Measurements from ENCODE around the gene ISCA1. TPM values are rescaled to one million over a fixed set of nuclear protein-coding genes. Genes with fewer than 3 reads are reported as not detected.

ISCA1 gene
- total RNA-seq (10 to 100 TPM; 62.3 to 89.1 TPM), polyA plus RNA-seq (ENCODE audit: insufficient read length in 2 of 2) (10 to 100 TPM; 66.4 to 74.7 TPM)
- long read RNA-seq, donor 1, transcript ISCA1-203 (4 exons, 1,958 nt), result major isoform, 16 of 16 reads
- long read RNA-seq, donor 1, partial matches to known transcripts, result 0 of 16 reads
- long read RNA-seq, donor 1, other reads (novel, unspliced or antisense), result 0 of 16 reads
- long read RNA-seq, donor 2, transcript ISCA1-203 (4 exons, 1,958 nt), result major isoform, 7 of 7 reads
- long read RNA-seq, donor 2, partial matches to known transcripts, result 0 of 7 reads
- long read RNA-seq, donor 2, other reads (novel, unspliced or antisense), result 0 of 7 reads
- long read RNA-seq, donor 3, transcript ISCA1-203 (4 exons, 1,958 nt), result major isoform, 6 of 6 reads
- long read RNA-seq, donor 3, partial matches to known transcripts, result 0 of 6 reads
- long read RNA-seq, donor 3, other reads (novel, unspliced or antisense), result 0 of 6 reads
- long read RNA-seq, donor 4, transcript ISCA1-203 (4 exons, 1,958 nt), result major isoform, 17 of 18 reads
- long read RNA-seq, donor 4, partial matches to known transcripts, result 0 of 18 reads
- long read RNA-seq, donor 4, other reads (novel, unspliced or antisense), result 0 of 18 reads

DNA sequence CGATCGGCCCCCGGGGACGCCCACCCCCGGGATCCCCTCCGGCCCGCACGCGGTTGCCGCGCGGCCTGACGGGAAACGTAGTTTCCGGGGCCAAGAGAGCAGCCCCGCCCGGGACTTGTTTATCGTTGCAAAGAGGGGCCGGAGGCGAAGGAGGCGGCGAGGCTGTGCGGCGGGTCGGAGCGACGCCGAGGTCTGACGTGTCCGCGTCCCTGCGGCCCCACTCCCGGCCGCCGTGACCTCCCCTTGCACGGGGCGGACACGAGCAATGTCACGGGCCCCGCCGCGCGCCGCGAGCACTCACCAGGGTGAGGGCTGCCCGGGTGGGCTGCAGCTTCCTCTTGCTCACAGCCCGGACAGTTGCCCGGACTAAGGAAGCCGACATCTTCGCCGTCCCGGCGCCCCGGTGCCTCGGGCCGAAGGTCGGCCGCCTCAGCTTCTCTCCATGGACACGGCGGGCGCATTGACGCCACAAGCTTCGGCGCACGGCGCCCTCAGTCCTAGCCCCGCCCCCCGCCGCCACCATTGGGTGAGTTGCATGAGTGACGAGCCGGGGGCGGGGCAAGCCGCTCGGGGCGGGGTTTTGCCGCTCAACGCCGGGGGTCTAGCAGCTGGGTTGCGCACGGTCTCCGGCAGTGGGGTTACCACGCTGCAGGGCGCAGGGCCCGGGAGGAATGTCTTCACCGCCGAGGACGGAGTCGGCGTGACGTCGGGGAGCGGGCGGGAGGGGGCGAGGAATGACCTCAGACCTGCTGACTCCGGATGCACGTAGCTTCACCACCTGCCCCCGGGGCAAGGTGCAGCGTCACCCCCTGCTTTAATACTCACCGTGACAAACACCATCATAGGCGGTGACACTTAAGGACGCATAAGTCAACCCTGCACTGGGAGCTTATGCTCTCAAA, at the start of gene ISCA1:
Gene ISCA1, minus strand, starts transcription at position 462 of the 902 bp plus-strand sequence. Its CDS starts 80 bp downstream, at position 382.
- Histone ChIP-seq H3K27me3 (ENCODE audit: control insufficient read depth, insufficient read depth, low read length) (no peaks in the 10 kb centered on the region), H3K9me3 (ENCODE audit: control insufficient read depth, insufficient read depth, low read length) (no peaks in the 10 kb centered on the region), H3K4me3 (ENCODE audit: low read depth, low read length) (peak within 1 kb of the TSS; percentile 83), H3K4me1 (ENCODE audit: control insufficient read depth, insufficient read depth, low read length) (peaks cover 10% of the 10 kb centered on the region), H3K36me3 (ENCODE audit: control insufficient read depth, insufficient read depth, low read length) (peaks cover 6% of the 10 kb centered on the region), H3K27ac (ENCODE audit: low read depth, low read length) (peak within 1 kb of the TSS; percentile 96)
- WGBS (ENCODE audit: insufficient coverage), result under 1% methylated on average over 100 of the region's 101 CpGs
- DNase-seq (ENCODE audit: low read depth in 4 of 6, low spot score in 6 of 6), result peak; percentile 74 to 99 (median 94)

DNA sequence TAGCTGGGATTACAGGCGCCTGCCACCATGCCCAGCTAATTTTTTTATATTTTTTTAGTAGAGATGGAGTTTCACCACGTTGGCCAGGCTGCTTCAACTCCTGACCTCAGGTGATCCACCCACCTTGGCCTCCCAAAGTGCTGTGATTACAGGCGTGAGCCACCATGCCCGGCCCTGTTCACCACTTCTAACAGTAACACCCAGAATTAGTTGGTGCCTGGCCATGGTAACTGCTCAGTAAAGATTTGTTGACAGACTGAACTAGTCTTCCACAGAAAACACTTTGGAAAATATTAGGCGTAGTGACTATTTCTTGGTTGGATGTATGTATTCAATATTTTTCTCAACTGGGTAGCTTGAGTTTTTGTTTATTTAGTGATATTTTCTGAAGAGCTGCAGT, 47.8 kb upstream of the ISCA1 start:
- no peaks in the 10 kb centered on the region for H3K4me1 ChIP-seq (ENCODE audit: control insufficient read depth, insufficient read depth, low read length)
- peaks cover 4% of the 10 kb centered on the region for H3K36me3 ChIP-seq (ENCODE audit: control insufficient read depth, insufficient read depth, low read length)
- H3K4me3 ChIP-seq (ENCODE audit: low read depth, low read length), result no peak overlapping the region
- H3K9me3 ChIP-seq (ENCODE audit: control insufficient read depth, insufficient read depth, low read length), result no peaks in the 10 kb centered on the region
- DNase-seq (ENCODE audit: low read depth in 4 of 6, low spot score in 6 of 6), result no peak
- H3K27ac ChIP-seq (ENCODE audit: low read depth, low read length), result no peak overlapping the region
- no peaks in the 10 kb centered on the region for H3K27me3 ChIP-seq (ENCODE audit: control insufficient read depth, insufficient read depth, low read length)
- 100% methylated on average over 2 of the region's 5 CpGs for WGBS (ENCODE audit: insufficient coverage)

DNA sequence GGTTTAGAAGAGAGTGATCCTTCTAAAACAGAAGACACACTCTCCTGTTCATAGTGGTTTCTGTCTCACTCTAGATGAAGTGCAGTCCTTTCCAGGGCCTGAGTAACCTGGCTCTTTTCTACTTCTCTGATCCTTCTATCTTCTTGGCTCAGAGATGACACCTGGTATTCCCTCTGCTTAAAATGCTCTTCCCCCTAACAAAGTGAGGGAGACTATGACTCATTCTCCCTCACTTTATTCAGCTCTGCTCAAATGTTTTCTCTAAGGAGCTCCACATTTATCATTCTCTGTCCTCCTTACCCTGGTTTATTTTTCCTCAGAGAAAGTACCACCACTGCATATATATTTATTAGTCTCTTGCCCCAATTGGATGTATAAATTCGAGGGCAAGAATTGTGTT, 47.3 kb upstream of the ISCA1 start:
- DNase-seq (ENCODE audit: low read depth in 4 of 6, low spot score in 6 of 6), result no peak
- H3K9me3 ChIP-seq (ENCODE audit: control insufficient read depth, insufficient read depth, low read length), result no peaks in the 10 kb centered on the region
- H3K36me3 ChIP-seq (ENCODE audit: control insufficient read depth, insufficient read depth, low read length), result peaks cover 4% of the 10 kb centered on the region
- H3K27ac ChIP-seq (ENCODE audit: low read depth, low read length), result no peak overlapping the region
- no peak overlapping the region for H3K4me3 ChIP-seq (ENCODE audit: low read depth, low read length)
- no CpG with 5 or more reads among the region's 1 CpG for WGBS (ENCODE audit: insufficient coverage)
- no peaks in the 10 kb centered on the region for H3K27me3 ChIP-seq (ENCODE audit: control insufficient read depth, insufficient read depth, low read length)
- no peaks in the 10 kb centered on the region for H3K4me1 ChIP-seq (ENCODE audit: control insufficient read depth, insufficient read depth, low read length)

DNA sequence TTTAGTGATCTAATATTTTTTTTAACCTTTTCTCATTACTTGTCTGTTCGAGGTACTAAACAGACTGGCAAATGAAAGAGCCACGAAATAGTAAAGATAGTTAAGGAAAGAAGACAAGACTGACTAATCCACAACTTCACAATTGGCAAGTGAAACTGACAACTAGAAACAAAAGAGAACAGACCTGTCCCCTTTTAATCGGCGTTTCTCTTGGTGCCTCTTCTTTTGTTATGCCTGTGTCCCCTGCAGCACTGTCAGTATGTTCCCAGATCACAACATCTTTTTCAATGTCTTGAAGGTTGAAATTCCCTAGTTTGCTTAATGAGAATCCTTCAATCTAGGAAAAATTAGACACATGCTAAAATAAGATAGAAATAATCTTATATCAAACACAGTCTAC, 45.8 kb upstream of the ISCA1 start:
- Histone ChIP-seq H3K4me3 (ENCODE audit: low read depth, low read length) (no peak overlapping the region), H3K9me3 (ENCODE audit: control insufficient read depth, insufficient read depth, low read length) (no peaks in the 10 kb centered on the region), H3K27me3 (ENCODE audit: control insufficient read depth, insufficient read depth, low read length) (no peaks in the 10 kb centered on the region), H3K27ac (ENCODE audit: low read depth, low read length) (no peak overlapping the region), H3K4me1 (ENCODE audit: control insufficient read depth, insufficient read depth, low read length) (peaks cover 3% of the 10 kb centered on the region), H3K36me3 (ENCODE audit: control insufficient read depth, insufficient read depth, low read length) (peaks cover 8% of the 10 kb centered on the region)
- DNase-seq (ENCODE audit: low read depth in 4 of 6, low spot score in 6 of 6), result no peak
- 40% methylated on average over 2 of the region's 4 CpGs for WGBS (ENCODE audit: insufficient coverage)

DNA sequence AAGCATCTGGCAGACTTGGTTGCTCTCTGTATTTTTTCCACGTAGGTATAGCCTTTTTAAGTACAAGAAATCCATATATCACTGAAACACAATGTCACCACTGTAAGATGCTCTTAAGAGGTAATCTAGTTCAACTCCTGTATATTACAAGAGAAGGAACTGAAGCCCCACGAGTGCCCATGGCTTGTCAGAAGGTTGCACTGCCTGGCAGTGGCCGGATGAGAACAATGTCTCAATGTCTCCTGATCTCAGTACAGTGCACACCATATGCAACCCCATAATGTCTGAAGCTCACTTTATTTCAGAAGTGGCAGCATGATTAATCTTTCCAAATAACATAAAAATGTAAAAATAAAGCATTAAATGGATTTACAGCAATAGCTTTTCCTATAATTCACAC, 44.2 kb upstream of the ISCA1 start:
- no peak for DNase-seq (ENCODE audit: low read depth in 4 of 6, low spot score in 6 of 6)
- H3K4me1 ChIP-seq (ENCODE audit: control insufficient read depth, insufficient read depth, low read length), result peaks cover 3% of the 10 kb centered on the region
- no peak overlapping the region for H3K27ac ChIP-seq (ENCODE audit: low read depth, low read length)
- no peaks in the 10 kb centered on the region for H3K27me3 ChIP-seq (ENCODE audit: control insufficient read depth, insufficient read depth, low read length)
- WGBS (ENCODE audit: insufficient coverage), result 83% methylated on average over 1 of the region's 3 CpGs
- H3K9me3 ChIP-seq (ENCODE audit: control insufficient read depth, insufficient read depth, low read length), result no peaks in the 10 kb centered on the region
- H3K36me3 ChIP-seq (ENCODE audit: control insufficient read depth, insufficient read depth, low read length), result peaks cover 12% of the 10 kb centered on the region
- no peak overlapping the region for H3K4me3 ChIP-seq (ENCODE audit: low read depth, low read length)

DNA sequence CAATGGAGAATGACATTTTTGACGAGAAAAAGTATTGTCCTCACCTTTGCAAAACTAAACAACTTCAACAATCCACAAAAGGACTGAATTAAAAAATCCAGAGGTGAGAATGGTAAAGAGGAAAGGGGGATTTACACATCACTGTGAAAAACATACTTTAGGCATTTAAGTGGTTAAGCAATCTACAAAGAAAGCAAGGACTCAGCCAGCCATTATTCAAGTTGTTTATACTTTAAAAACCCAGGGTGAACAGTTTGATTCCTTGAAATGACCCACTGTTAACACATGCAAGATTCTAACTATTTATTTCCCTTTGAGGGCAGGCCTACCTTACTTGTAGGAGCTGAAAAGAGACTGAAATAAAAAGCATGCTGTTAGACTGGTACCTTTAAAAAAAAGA, 42.6 kb upstream of the ISCA1 start:
- no peak overlapping the region for H3K27ac ChIP-seq (ENCODE audit: low read depth, low read length)
- peaks cover 3% of the 10 kb centered on the region for H3K4me1 ChIP-seq (ENCODE audit: control insufficient read depth, insufficient read depth, low read length)
- no peak overlapping the region for H3K4me3 ChIP-seq (ENCODE audit: low read depth, low read length)
- H3K9me3 ChIP-seq (ENCODE audit: control insufficient read depth, insufficient read depth, low read length), result no peaks in the 10 kb centered on the region
- no peak for DNase-seq (ENCODE audit: low read depth in 4 of 6, low spot score in 6 of 6)
- peaks cover 12% of the 10 kb centered on the region for H3K36me3 ChIP-seq (ENCODE audit: control insufficient read depth, insufficient read depth, low read length)
- no peaks in the 10 kb centered on the region for H3K27me3 ChIP-seq (ENCODE audit: control insufficient read depth, insufficient read depth, low read length)
- WGBS (ENCODE audit: insufficient coverage), result no CpG with 5 or more reads among the region's 1 CpG

DNA sequence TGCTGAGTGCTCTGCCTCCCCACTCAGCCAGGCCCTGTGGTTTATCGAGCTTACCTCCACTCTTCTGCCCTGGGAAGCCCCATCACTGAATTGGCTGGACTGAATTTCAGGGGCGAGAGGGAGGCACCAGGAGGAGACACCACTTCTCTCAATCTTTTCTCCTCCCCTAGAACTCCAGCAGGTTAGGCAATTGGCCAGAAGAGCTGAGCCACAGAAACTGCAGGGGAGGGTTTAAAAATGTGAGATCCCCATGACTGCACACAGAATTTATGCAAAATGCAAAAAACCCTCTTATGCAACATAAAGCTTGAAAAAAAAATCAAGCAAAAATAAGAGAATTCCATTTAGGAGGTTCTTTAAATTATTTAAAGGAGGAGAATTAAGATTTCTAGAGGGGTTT, 42.0 kb upstream of the ISCA1 start:
- Histone ChIP-seq H3K9me3 (ENCODE audit: control insufficient read depth, insufficient read depth, low read length) (no peaks in the 10 kb centered on the region), H3K4me1 (ENCODE audit: control insufficient read depth, insufficient read depth, low read length) (peaks cover 3% of the 10 kb centered on the region), H3K36me3 (ENCODE audit: control insufficient read depth, insufficient read depth, low read length) (peaks cover 11% of the 10 kb centered on the region), H3K27ac (ENCODE audit: low read depth, low read length) (no peak overlapping the region), H3K27me3 (ENCODE audit: control insufficient read depth, insufficient read depth, low read length) (no peaks in the 10 kb centered on the region), H3K4me3 (ENCODE audit: low read depth, low read length) (no peak overlapping the region)
- DNase-seq (ENCODE audit: low read depth in 4 of 6, low spot score in 6 of 6), result peak in 2 of 6 donors; percentile 6
- 60% methylated on average over 1 of the region's 2 CpGs for WGBS (ENCODE audit: insufficient coverage)

DNA sequence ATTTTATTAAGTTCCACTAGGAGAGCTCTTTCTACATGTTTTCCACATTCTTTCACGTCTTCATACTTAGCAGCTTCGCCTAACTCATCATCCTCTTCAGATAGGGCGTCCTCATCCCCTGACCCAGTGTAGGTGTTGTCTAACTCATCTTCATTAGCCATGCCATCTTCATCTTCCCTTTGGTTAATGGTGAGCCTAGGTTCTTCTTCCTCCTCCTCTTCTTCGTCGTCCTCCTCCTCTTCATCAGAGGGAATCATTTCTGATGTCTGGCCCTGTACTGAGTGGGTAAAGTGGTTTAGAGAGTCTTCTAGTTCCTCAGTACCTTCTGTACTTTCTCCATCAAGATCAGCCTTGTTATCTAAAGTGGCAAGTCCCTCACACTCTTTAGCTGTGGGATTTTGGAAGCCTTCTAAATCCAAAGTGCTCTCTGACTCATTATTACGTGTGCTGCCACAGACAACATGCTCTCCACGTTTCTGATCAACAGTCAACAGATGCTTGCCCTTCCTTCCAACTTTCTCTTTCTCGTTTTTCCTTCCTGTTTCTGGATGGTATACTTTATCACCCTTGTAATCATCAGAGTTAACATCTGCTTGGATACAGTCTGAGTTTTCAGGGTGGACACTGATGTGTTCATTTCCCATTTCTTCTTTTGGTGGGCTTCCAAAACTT, 40.8 kb upstream of the ISCA1 start:
- Histone ChIP-seq H3K27ac (ENCODE audit: low read depth, low read length) (no peak overlapping the region), H3K36me3 (ENCODE audit: control insufficient read depth, insufficient read depth, low read length) (peaks cover 11% of the 10 kb centered on the region)

DNA sequence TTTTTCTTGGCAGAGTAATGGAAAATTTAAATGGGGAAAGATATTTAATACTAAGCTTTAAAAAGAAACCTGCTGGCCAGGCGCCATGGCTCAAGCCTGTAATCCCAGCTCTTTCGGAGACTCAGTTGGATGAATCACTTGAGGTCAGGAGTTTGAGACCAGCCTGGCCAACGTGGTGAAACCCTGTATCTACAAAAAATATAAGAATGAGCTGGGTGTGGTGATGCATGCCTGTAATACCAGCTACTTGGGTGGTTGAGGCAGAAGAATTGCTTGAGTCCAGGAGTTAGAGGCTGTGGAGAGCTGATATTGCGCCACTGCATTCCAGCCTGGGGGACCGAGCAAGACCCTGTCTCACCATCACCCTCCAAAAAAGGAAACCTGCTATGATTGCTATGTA, 39.0 kb upstream of the ISCA1 start:
- peaks cover 11% of the 10 kb centered on the region for H3K36me3 ChIP-seq (ENCODE audit: control insufficient read depth, insufficient read depth, low read length)
- no peaks in the 10 kb centered on the region for H3K9me3 ChIP-seq (ENCODE audit: control insufficient read depth, insufficient read depth, low read length)
- H3K4me1 ChIP-seq (ENCODE audit: control insufficient read depth, insufficient read depth, low read length), result peaks cover 3% of the 10 kb centered on the region
- WGBS (ENCODE audit: insufficient coverage), result no CpG with 5 or more reads among the region's 5 CpGs
- DNase-seq (ENCODE audit: low read depth in 4 of 6, low spot score in 6 of 6), result no peak
- H3K4me3 ChIP-seq (ENCODE audit: low read depth, low read length), result no peak overlapping the region
- H3K27ac ChIP-seq (ENCODE audit: low read depth, low read length), result no peak overlapping the region
- H3K27me3 ChIP-seq (ENCODE audit: control insufficient read depth, insufficient read depth, low read length), result no peaks in the 10 kb centered on the region

More for the DNA sequence above, 40.8 kb upstream of the ISCA1 start:
- Histone ChIP-seq H3K4me1 (ENCODE audit: control insufficient read depth, insufficient read depth, low read length) (peaks cover 3% of the 10 kb centered on the region), H3K27me3 (ENCODE audit: control insufficient read depth, insufficient read depth, low read length) (no peaks in the 10 kb centered on the region), H3K9me3 (ENCODE audit: control insufficient read depth, insufficient read depth, low read length) (no peaks in the 10 kb centered on the region), H3K4me3 (ENCODE audit: low read depth, low read length) (no peak overlapping the region)
- DNase-seq (ENCODE audit: low read depth in 4 of 6, low spot score in 6 of 6), result no peak
- 93% methylated on average over 5 of the region's 8 CpGs for WGBS (ENCODE audit: insufficient coverage)
